GM19099 (cell line): ENCODE measurements around the gene STAP2.

Experiments
- POLR2A ChIP-seq: IDR thresholded peaks from 3 replicates; pipeline ENCODE4 v1.6.1; 2011; ENCODE audit warnings: low read depth; ENCODE audit not compliant: insufficient read length; ENCODE audit errors: extremely low read depth

STAP2 gene

GRCh38 chr19:4350726-4351125 lies 12.1 kb upstream of the STAP2 start:
- no peak for TF ChIP-seq POLR2A

- no peak for TF ChIP-seq POLR2A
Observed at GRCh38 chr19:4350111-4350510, 11.5 kb upstream of the STAP2 start.

GRCh38 chr19:4347521-4347920 lies 8.9 kb upstream of the STAP2 start:
- no peak for TF ChIP-seq POLR2A

DNA sequence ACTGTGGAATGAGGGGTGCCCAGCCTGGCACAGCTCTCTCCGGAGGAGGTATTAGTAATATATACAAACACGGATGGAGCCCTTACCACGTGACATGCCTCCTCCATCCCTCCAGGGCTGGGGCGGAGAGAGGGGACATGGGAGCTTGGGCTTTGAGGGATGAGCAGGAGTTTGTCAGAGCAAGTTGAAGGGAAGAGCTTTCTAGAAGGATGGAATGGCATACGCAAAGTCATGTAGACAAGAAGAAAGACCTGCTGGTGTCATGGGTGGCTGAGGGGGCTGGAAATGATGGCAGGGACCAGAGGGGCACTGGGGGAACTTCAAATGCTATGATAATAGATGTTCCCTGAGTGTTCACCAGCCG lies 7.4 kb upstream of the STAP2 start:
- no peak for TF ChIP-seq POLR2A

GRCh38 chr19:4345342-4346019 lies 6.9 kb upstream of the STAP2 start:
- TF ChIP-seq POLR2A, result no peak

DNA sequence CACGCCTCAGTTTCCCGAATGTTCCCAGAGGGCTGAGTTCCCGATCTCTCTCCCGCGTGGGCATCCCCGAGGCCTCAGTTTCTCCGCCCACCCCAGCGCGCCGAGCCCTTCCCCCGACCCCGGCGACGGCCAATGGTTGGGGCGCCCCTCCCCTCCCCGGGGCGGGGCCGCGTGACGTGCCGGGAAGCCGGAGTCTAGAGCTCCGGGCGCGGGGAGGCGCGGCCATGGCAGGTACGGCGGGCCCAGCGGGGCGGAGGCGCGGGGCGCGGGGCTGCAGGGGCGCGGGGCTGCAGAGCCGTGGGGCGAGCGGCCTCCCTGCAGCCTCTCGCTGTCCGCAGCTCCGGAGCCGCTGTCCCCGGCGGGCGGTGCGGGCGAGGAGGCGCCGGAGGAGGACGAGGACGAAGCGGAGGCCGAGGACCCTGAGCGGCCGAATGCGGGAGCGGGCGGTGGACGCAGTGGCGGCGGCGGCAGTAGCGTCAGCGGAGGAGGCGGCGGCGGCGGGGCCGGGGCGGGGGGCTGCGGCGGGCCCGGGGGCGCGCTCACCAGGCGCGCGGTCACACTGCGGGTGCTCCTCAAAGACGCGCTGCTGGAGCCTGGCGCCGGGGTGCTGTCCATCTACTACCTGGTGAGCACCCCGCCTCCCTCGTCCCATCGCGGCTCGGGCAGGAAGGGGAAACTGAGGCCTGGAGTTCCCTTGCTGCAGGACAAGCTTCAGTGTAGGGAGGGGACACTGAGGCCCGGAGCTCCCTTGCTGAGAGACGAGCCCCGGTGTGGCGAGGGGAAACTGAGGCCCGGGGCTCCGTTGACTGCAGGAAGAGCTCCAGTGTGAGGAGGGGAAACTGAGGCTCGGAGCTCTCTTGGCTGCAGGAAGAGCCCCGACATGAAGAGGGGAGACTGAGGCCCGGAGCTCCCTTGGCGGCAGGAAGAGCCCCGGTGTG lies 5.0 kb upstream of the STAP2 start, which contains the start of gene MPND:
Gene MPND, plus strand, starts transcription at position 193 of the 938 bp plus-strand sequence. Its CDS starts 32 bp downstream, at position 225.
- TF ChIP-seq POLR2A, result no peak

GRCh38 chr19:4342615-4343369 lies 4.2 kb upstream of the STAP2 start:
- peak; percentile 95 for TF ChIP-seq POLR2A

DNA sequence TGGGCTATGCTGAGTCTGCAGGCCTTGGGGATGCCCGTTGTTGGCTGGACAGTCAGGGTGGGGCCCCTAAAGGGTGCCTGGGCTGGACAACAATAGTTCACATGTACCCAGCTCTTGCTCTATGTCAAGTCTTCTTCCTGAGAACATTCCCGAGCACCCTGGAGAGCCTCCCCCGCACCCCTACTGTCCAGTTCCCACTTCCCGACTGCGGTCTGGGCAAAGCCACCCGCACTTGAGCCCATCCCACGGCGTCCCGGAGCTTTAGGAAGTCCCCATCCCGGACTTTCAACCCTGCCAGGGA lies 3.6 kb upstream of the STAP2 start:
- TF ChIP-seq POLR2A, result no peak

GRCh38 chr19:4337906-4338440 lies 654 bp downstream of the STAP2 start:
- TF ChIP-seq POLR2A, result no peak

GRCh38 chr19:4334929-4335570 lies 3.6 kb downstream of the STAP2 start:
- no peak for TF ChIP-seq POLR2A

GRCh38 chr19:4329858-4330257 lies 8.8 kb downstream of the STAP2 start:
- no peak for TF ChIP-seq POLR2A

DNA sequence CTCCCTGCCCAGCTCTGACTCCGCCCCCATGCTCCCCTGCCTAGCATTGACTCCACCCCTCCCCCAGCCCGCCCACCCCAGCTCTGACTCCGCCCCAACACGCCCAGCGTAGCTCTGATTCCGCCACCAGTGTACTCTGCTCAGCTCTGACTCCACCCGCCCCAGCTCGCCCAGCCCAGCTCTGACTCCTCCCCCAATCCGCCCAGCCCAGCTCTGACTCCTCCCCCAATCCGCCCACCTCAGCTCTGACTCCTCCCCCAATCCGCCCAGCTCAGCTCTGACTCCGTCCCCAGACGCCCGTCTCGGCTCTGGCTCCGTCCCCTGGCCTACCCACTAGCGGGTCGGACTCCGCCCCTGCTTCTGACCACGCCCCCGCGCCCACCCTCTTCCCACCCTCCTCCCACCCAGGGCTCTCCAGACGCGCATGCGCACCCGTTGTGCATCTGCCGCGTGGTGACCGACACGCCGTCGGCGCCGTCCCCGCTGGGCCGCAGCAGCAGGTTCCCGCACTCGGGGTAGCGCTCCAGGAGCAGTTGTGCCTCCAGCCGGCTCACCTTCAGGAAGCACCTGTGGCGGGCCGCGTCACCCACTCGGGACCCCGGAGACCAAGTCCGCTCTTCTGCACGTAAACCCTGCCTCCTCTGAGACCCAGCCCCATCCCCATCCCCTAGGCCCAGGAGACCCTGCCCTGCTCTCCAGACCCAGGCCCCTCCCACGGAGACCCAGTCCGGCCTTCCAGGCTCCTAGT lies 10.2 kb downstream of the STAP2 start:
- TF ChIP-seq POLR2A, result peak; percentile 87

- TF ChIP-seq POLR2A, result no peak
Observed at GRCh38 chr19:4327877-4328242, 10.8 kb downstream of the STAP2 start.

DNA sequence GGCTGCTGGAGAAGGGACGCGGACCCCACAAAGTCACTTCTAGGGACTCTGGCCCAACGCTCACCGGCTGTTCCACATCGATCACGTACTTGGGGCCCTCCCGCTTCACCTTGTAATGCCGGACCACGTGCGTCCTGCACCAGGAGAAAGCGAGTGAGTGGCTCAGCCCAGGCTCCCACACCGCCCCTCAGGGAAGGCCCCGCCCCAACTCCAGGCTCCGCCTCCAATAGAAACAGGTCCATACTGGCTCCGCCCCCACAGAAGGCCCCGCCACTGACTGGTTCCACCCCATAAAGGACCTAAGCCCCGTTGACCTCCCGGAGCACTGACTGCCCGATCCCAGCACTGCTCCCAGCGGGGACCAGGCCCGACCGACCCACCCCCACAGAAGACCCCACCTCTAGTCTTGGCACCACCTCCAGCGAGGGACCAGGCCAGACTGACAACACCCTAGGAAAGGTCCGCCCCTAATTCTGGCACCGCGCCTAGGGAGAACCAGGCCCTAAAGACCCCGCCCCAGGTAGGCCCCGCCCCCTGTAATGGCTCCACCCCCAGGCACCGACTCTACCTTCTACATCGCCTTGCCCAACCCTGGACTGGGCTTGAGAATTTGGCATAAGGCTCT lies 11.3 kb downstream of the STAP2 start:
- TF ChIP-seq POLR2A, result no peak

DNA sequence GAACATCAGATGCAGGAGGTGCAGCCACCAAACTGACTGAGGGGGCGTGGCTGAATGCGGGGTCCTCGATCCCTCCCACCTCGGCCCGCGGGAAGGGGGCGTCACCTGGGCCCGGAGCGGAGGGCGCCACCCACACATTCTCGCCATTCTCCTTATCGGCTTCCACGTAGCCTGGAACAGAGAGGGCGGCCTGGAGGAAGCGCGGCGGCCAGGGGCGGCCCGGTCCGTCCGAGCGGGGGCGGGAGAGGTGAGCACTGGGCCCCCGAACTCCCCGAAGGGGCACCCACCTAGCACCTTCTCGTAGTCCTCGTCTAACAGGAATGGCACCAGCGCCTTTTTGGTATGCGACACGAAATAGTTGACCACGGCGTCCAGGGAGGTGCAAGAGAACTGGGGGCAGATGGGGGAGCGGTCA lies 11.8 kb downstream of the STAP2 start:
- no peak for TF ChIP-seq POLR2A
